Subcutaneous adipose tissue (tissue), 4 donors: ENCODE measurements around the gene CELSR1. TPM values are rescaled to one million over a fixed set of nuclear protein-coding genes. Genes with fewer than 3 reads are reported as not detected.

Source experiments
- CTCF ChIP-seq: fragments of 450-650 bp; IDR thresholded peaks from one replicate; pipeline ENCODE4 v1.5.1; 2016; ENCODE audit warnings: low read depth, mild to moderate bottlenecking, control low read depth, antibody characterized with exemption, moderate library complexity
- total RNA-seq, 4 donors: library from RNA; depleted of rRNA; stranded (reverse); fragments of >200 nt; gene quantifications; one replicate each; pipeline ENCODE4 v1.1.0, GENCODE V29; 2016

The CELSR1 gene
- total RNA-seq, 4 donors from 2014 or later: 0.16 to 5.6 (median 1.5) TPM

- no peak for TF ChIP-seq CTCF
These were observed 37.2 kb downstream of the CELSR1 start for GRCh38 chr22:46500201-46500600.

GRCh38 chr22:46499805-46500189 is 37.6 kb downstream of the CELSR1 start:
- no peak for TF ChIP-seq CTCF

- TF ChIP-seq CTCF: no peak
These were observed 45.5 kb downstream of the CELSR1 start for GRCh38 chr22:46491946-46492345.

- no peak for TF ChIP-seq CTCF
These were observed 46.9 kb downstream of the CELSR1 start for GRCh38 chr22:46490538-46490937.

GRCh38 chr22:46486996-46487717 is 50.3 kb downstream of the CELSR1 start:
- no peak for TF ChIP-seq CTCF

GRCh38 chr22:46484861-46485595 is 52.4 kb downstream of the CELSR1 start:
- TF ChIP-seq CTCF: no peak

- no peak for TF ChIP-seq CTCF
These were observed 53.1 kb downstream of the CELSR1 start for GRCh38 chr22:46484156-46484860.
